Activated CD8-positive, alpha-beta memory T cell treated with anti-CD3 and anti-CD28 coated beads for 36 hours (primary cell): ENCODE results near the gene NAALADL1. TPM values are rescaled to one million over a fixed set of nuclear protein-coding genes. Genes with fewer than 3 reads are reported as not detected.

Source experiments
- CTCF ChIA-PET: fragments of 350-600 bp; sonication (Branson Sonifier 250); formaldehyde crosslinking; loops from one replicate; lab custom pipeline; 2021; ENCODE audit warnings: antibody characterized with exemption; lab: Charles Lee
- POLR2A ChIA-PET: fragments of 350-600 bp; sonication (Branson Sonifier 250); formaldehyde crosslinking; loops from one replicate; lab custom pipeline; 2021; ENCODE audit warnings: antibody characterized with exemption; lab: Charles Lee
- total RNA-seq, 2 experiments: library from RNA; stranded (reverse); gene quantifications; one replicate each; pipeline ENCODE4 v1.2.3, GENCODE V29; 2021

Gene NAALADL1
- total RNA-seq, 2 experiments from 2014 or later: 10.3 to 11.2 TPM

- CTCF ChIA-PET: interaction anchor here (2.4 kb wide), 1 partner anchor 11 kb away, joined by 8 read pairs; the partner anchor contains the start of gene ARL2
Measured at GRCh38 chr11:65002706-65003105, 55.6 kb downstream of the NAALADL1 start.

GRCh38 chr11:64999478-64999877, 58.9 kb downstream of the NAALADL1 start:
- ChIA-PET POLR2A (no interaction called here), CTCF (no interaction called here)

More at GRCh38 chr11:65002706-65003105, 55.6 kb downstream of the NAALADL1 start:
- POLR2A ChIA-PET: no interaction called here

GRCh38 chr11:64998690-64999431, 59.5 kb downstream of the NAALADL1 start:
- POLR2A ChIA-PET: interaction anchor here (0.6 kb wide), 1 partner anchor 121 kb away, joined by 3 read pairs; no protein-coding TSS in a partner anchor
- CTCF ChIA-PET: interaction anchor here (0.8 to 1.3 kb wide), 4 partner anchors 12 to 149 kb away, joined by 3 read pairs; partner anchors contain the start of gene ARL2

GRCh38 chr11:64998141-64998540, 60.2 kb downstream of the NAALADL1 start:
- POLR2A ChIA-PET: no interaction called here
- CTCF ChIA-PET: interaction anchor here (1.0 to 1.3 kb wide), 3 partner anchors 13 to 149 kb away, joined by 3 read pairs; no protein-coding TSS in a partner anchor

GRCh38 chr11:64996710-64997380, 61.5 kb downstream of the NAALADL1 start, which contains the start of gene BATF2:
BATF2 (minus strand) TSS chr11:64996971; CDS start chr11:64996914, 57 bp downstream.
- CTCF ChIA-PET: no interaction called here
- POLR2A ChIA-PET: no interaction called here

- ChIA-PET CTCF (no interaction called here), POLR2A (no interaction called here)
Measured at GRCh38 chr11:64996327-64996709, 62.0 kb downstream of the NAALADL1 start.

Other genes with a start within 250 kb of the NAALADL1 start
- 10 to 100 TPM; 43.3 to 47.4 TPM for gene MEN1, start 248.0 kb downstream of the NAALADL1 start, total RNA-seq
- gene CDC42BPG, start 213.9 kb downstream of the NAALADL1 start, total RNA-seq: under 1 TPM; 0.11 to 0.50 TPM
- gene EHD1, start 179.9 kb downstream of the NAALADL1 start, total RNA-seq: 10 to 100 TPM; 82.2 to 85.8 TPM
- gene ATG2A, start 141.3 kb downstream of the NAALADL1 start, total RNA-seq: 10 to 100 TPM; 21.7 to 22.6 TPM
- 10 to 100 TPM; 11.3 to 11.5 TPM for gene PPP2R5B, start 133.9 kb downstream of the NAALADL1 start, total RNA-seq
- not detected for gene GPHA2, start 122.7 kb downstream of the NAALADL1 start, total RNA-seq
- not detected for gene MAJIN, start 86.4 kb downstream of the NAALADL1 start, total RNA-seq
- not detected for gene BATF2, start 61.6 kb downstream of the NAALADL1 start, total RNA-seq
- gene ARL2, start 44.4 kb downstream of the NAALADL1 start, total RNA-seq: 100 to 1,000 TPM; 134 to 138 TPM
- gene SNX15, start 31.1 kb downstream of the NAALADL1 start, total RNA-seq: 10 to 100 TPM; 13.7 to 15.2 TPM
- gene SAC3D1, start 17.3 kb downstream of the NAALADL1 start, total RNA-seq: 10 to 100 TPM; 18.3 to 20.5 TPM
- gene CDCA5, start 25.5 kb upstream of the NAALADL1 start, total RNA-seq: 100 to 1,000 TPM; 108 TPM
- gene ZFPL1, start 25.7 kb upstream of the NAALADL1 start, total RNA-seq: 10 to 100 TPM; 27.5 to 30.2 TPM
- gene VPS51, start 37.7 kb upstream of the NAALADL1 start, total RNA-seq: 100 to 1,000 TPM in 1 of 2 experiments, 10 to 100 TPM in 1; 99.2 to 104 TPM
- 10 to 100 TPM; 18.0 to 18.2 TPM for gene TM7SF2, start 53.3 kb upstream of the NAALADL1 start, total RNA-seq
- 10 to 100 TPM; 16.5 to 18.2 TPM for gene ZNHIT2, start 59.1 kb upstream of the NAALADL1 start, total RNA-seq
- 1,000 to 10,000 TPM; 1,009 to 1,011 TPM for gene FAU, start 63.6 kb upstream of the NAALADL1 start, total RNA-seq
- gene MRPL49, start 63.8 kb upstream of the NAALADL1 start, total RNA-seq: 100 to 1,000 TPM; 108 TPM
- gene SYVN1, start 76.0 kb upstream of the NAALADL1 start, total RNA-seq: 10 to 100 TPM; 33.8 to 36.6 TPM
- gene SPDYC, start 111.7 kb upstream of the NAALADL1 start, total RNA-seq: not detected
- gene CAPN1, start 123.4 kb upstream of the NAALADL1 start, total RNA-seq: 10 to 100 TPM; 75.6 to 79.1 TPM
- gene POLA2, start 203.4 kb upstream of the NAALADL1 start, total RNA-seq: 10 to 100 TPM; 73.8 to 80.7 TPM